Fibroblast of skin of scalp (primary cell): ENCODE results near the gene TSSK2. TPM values are rescaled to one million over a fixed set of nuclear protein-coding genes. Genes with fewer than 3 reads are reported as not detected.
"Not testable (repeated sequence)": the region's sequence is repeated elsewhere in the genome, so short reads cannot be mapped to it uniquely, and the experiment has no call there.

Experiments used
- DNase-seq: peaks from one replicate; pipeline ENCODE4 v3.0.0-alpha.2; 2013
- polyA plus RNA-seq, 2 experiments: library from polyadenylated mRNA; unstranded; fragments of 120-200 nt; gene quantifications; one replicate each; pipeline ENCODE4 v1.2.1, GENCODE V29; 2013; ENCODE audit not compliant: insufficient read length in 2 of 2

TSSK2 gene
- polyA plus RNA-seq (2013, experiment 1 of 2; ENCODE audit: insufficient read length) = not detected
- polyA plus RNA-seq (2013, experiment 2 of 2; ENCODE audit: insufficient read length) = not detected

DNA sequence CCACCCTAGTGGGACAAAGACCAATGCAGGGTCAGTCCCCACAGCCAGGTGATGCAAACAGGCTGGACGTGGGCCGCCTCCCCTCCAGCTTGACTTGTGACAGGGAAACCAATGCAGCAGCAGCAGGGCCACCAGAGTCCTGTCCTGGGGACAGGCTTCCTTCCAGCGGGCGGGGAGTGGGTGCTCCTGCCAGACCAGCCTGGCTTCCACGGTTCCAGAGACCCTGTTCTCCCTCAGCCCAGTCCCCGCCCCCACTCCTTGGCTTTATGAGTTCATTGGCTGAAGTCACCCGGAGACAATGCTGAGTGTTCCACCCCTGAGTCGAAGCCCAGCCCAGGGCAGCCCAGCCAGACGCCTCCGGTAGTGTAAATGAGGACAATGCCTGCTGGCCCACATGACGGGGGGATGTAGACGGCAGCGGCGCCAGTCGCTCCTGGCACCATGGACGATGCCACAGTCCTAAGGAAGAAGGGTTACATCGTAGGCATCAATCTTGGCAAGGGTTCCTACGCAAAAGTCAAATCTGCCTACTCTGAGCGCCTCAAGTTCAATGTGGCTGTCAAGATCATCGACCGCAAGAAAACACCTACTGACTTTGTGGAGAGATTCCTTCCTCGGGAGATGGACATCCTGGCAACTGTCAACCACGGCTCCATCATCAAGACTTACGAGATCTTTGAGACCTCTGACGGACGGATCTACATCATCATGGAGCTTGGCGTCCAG lies at the start of gene TSSK2:
Gene TSSK2 (plus strand): TSS at position 350 of the 726 bp plus-strand sequence. CDS start 92 bp downstream, at position 442.
- no peak for DNase-seq

DNA sequence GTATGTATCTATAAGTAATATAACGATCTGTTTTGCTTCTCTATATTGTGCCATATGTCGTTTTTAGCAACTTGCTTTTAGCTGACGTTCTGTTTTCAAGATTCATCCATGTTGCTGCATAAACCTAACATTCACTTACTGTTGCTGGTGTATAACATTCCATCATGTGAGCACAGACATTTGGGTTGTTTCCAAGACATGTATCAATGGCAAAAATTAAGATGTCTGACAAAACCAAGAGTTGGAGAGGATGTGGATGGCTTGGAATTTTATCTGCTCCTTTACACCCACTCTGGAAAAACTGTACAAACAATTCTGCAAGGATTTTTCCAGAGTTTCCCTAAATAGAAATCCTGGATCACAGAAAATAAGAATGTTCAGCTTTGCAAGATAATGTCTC lies 49.8 kb upstream of the TSSK2 start:
- peak; percentile 9 for DNase-seq

GRCh38 chr22:19082101-19082500 lies 49.0 kb upstream of the TSSK2 start:
- no peak for DNase-seq

GRCh38 chr22:19082793-19083192 lies 48.3 kb upstream of the TSSK2 start:
- DNase-seq = no peak

DNA sequence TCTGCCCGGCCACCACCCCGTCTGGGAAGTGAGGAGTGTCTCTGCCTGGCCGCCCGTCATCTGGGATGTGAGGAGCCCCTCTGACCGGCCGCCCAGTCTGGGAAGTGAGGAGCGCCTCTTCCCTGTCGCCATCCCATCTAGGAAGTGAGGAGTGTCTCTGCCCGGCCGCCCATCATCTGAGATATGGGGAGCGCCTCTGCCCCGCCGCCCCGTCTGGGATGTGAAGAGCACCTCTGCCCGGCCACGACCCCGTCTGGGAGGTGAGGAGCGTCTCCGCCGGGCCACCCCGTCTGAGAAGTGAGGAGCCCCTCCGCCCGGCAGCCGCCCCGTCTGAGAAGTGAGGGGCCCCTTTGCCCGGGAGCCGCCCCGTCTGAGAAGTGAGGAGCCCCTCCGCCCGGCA lies 47.0 kb upstream of the TSSK2 start:
- DNase-seq = not testable (repeated sequence)

GRCh38 chr22:19084586-19084985 lies 46.5 kb upstream of the TSSK2 start:
- not testable (repeated sequence) for DNase-seq

GRCh38 chr22:19085233-19085718 lies 45.8 kb upstream of the TSSK2 start:
- DNase-seq = peak; percentile 22

DNA sequence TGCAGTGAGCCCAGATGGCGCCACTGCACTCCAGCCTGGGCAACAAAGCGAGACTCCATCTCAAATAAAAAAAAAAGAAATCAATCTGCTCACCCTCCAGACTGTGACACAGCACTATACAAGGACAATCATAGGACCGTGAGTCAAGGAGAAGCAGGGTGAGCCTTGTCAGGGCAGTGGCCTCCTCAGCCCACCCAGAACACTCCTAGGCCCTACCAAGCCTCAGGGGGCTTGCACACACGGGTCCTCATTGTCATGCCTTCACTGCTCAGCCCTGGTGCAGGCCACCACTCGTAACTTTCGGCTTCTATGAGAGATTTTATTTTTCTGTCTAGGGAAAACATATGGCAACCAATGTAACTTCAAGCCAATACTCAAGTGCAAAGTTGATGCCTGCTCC lies 44.7 kb upstream of the TSSK2 start:
- no peak for DNase-seq

- DNase-seq = peak; percentile 38
Measured at GRCh38 chr22:19086896-19087295, 44.2 kb upstream of the TSSK2 start.

GRCh38 chr22:19088866-19089595 lies 42.1 kb upstream of the TSSK2 start:
- DNase-seq = no peak

- no peak for DNase-seq
Measured at GRCh38 chr22:19090183-19090582, 40.9 kb upstream of the TSSK2 start.

DNA sequence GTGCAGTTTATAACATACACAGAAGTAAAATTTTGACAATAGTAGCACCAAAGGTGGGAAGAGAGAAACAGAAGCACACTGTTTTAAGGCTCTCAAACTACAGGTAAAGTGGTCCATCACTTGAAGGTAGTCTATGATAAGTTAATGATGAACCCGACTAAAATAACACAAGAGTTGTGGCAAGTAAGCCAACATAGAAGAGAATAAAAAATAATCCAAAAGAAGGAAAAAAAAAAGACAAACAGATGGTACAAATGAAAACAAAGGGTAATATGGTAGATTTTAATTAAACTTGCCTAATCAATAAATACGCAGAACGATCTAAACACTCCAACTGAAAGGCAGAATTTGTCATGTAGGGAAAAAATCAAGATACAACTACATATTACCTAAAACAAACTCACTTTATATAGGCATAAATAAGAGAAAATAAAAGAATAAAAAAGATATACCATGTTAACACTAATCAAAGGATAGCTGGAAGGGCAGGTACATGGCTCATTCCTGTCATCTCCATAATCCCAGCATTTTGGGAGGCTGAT lies 40.5 kb upstream of the TSSK2 start:
- no peak for DNase-seq

GRCh38 chr22:19092725-19093124 lies 38.4 kb upstream of the TSSK2 start:
- DNase-seq = no peak

- no peak for DNase-seq
Measured at GRCh38 chr22:19094393-19094997, 36.6 kb upstream of the TSSK2 start.

DNA sequence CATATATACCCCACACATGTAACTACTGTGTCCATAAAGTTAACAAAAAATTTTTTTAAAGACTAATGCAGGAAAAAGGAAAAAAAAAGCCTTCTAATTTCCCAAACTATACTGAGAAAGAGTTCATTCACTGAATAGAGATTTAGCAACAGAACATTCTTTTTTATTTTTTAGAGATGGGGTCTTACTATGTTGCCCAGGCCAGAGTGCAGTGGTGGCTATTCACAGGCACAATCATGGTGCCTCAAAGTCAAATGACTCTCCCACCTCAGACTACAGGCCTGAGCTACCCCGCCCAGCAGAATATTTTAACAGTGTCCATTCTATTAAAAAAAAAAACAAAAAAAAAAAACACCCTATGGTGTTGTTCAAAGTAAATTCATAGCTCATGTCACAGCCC lies 34.6 kb upstream of the TSSK2 start:
- no peak for DNase-seq

DNA sequence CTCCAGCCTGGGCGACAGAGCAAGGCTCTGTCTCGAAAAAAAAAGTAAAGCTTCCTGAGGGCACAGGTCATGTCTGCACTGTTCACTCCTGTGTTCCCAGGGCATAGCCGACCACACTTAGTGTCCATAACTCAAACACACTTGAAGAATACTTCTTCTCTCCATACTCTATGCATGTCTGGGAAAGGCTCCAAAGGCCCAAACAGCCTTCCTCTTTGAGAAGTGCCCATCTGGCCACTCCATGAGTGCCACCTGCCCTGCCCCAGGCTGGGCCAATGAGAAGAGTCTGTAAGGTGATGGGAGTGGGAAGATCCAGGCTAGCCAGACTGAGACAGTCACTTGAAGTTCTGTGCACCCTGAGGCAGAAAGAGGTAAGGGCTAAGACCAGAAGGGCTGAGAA lies 33.6 kb upstream of the TSSK2 start:
- no peak for DNase-seq

DNA sequence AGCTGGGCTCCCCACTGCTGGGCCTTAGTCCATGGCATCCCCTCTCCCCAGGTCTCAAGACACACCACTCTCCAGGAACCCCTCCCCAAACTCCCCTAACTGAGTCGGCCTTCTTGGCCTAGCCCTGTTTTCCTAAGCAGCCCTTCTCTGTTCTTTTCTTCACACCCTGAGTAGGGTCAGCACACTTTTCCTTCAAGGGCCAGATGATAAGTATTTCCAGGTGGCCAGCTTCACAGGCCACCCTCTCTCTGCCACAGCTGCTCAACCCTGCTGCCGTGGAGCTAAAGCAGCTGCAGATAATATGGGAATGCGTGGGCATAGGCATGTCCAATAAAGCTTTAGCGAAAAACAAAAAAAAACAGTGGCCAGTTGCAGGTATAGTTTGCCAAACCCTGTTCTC lies 33.0 kb upstream of the TSSK2 start:
- DNase-seq = no peak

GRCh38 chr22:19103880-19104821 lies 27.0 kb upstream of the TSSK2 start:
- peak; percentile 17 for DNase-seq

DNA sequence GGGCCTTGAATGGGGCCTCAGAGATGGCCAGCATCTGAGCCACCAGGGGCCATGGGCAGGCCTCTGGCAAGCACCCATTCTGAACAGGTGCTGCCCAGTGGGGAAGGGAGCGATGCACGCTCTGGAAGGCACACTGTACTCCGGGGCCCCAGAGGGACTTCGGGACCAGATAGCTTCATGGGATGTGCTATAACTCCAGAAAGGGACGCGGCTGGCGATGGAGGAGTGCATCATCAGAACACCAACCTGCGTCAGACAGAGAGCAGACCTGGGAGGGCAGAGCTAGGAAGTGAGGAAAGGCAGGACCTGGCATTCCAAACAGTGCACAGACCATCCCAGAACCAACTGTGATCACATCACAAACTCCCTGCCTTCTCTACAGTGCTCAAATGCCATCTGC lies 25.7 kb upstream of the TSSK2 start:
- no peak for DNase-seq

DNA sequence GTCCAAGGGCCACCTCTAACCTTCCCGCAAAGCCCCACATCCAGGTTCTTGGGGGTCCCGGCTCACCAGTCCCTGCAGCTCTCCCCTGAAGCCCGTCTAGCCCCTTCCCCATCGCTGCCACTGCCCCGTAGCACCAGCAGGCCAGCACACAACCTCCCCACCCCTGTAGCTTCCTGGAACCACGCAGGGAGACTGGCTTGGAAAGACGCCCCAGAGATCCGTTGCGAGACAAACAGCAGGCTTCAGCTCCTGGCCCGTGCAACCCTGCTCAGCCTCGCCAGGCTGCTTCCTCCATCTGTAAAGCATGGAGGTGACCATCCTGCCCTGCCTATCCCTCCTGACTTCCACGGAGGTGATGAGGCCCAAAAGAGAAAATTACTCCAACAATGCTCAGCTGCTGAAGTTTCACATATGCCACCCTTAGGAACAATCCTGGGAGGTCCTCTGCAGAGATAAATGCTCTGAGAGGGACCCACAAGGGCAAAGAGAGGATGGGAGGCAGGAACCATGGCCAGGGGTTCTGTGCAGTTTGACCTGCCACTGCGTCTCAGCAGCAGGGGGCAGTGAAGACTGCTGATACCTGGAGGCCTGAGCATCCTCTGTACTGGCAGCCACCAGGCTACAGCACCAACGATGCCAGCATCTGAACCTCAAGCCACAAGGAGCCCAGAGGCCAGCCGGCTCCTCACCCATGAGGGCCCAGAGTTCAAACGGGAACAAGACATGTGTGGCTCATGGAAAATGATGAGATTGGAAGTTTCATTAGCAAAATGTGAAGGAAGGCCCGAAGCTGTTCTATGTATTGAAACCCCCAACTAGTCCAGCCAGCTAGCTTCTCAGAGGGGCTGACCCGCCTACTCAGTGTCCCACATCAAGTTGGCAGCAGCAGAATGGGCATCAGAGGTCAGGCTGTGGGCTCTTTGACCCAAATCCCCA lies 25.0 kb upstream of the TSSK2 start:
- no peak for DNase-seq
